ENCODE measurements around the gene RPUSD1.
"Not testable (repeated sequence)": the region's sequence is repeated elsewhere in the genome, so short reads cannot be mapped to it uniquely, and the experiment has no call there.

Gene RPUSD1

GRCh38 chr16:787978-788398 lies at the start of gene RPUSD1:
RPUSD1 (minus strand) TSS chr16:788381; CDS start chr16:787737, 644 bp downstream.
- ATAC-seq = peak; percentile 15

DNA sequence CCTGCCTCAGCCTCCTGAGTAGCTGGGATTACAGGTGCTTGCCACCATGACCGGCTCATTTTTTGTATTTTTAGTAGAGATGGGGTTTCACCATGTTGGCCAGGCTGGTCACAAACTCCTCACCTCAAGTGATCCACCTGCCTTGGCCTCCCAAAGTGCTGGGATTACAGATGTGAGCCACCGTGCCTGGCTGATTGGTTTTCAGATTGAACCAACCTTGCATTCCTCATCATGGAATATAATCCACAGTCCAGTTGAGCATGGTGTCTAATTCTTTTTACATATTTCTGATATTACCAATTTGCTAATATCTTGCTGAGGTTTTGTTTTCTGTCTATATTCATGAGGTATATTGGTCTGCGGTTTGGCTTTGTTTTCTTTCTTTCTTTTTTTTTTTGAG lies 48.6 kb upstream of the RPUSD1 start:
- ATAC-seq = not testable (repeated sequence)

More at GRCh38 chr16:787978-788398, at the start of gene RPUSD1:
- TF ChIP-seq ZNF565 (CRISPR knock-in tag; conservative IDR thresholded peaks at IDR 0.05; ENCODE audit: low read depth) = no peak
- no peak for TF ChIP-seq RARB (CRISPR knock-in tag; IDR thresholded peaks at IDR 0.05)
- TF ChIP-seq BACH2 (CRISPR knock-in tag; IDR thresholded peaks at IDR 0.05; ENCODE audit: borderline replicate concordance) = no peak
- no peak for TF ChIP-seq ZFP30 (CRISPR knock-in tag; IDR thresholded peaks at IDR 0.05)
- TF ChIP-seq ZFP3 (CRISPR knock-in tag; IDR thresholded peaks at IDR 0.05) = no peak

GRCh38 chr16:836221-836620 lies 48.0 kb upstream of the RPUSD1 start:
- no peak for ATAC-seq
- TF ChIP-seq OSR1 (CRISPR knock-in tag; IDR thresholded peaks at IDR 0.05) (no peak), ZNF565 (CRISPR knock-in tag; conservative IDR thresholded peaks at IDR 0.05; ENCODE audit: low read depth) (no peak), ARNTL (CRISPR knock-in tag; IDR thresholded peaks at IDR 0.05; ENCODE audit: borderline replicate concordance, low read depth) (no peak), PATZ1 (CRISPR knock-in tag; IDR thresholded peaks at IDR 0.05; ENCODE audit: borderline replicate concordance) (no peak), TCF4 (CRISPR knock-in tag; IDR thresholded peaks at IDR 0.05; ENCODE audit: borderline replicate concordance) (no peak), ESRRG (CRISPR knock-in tag; IDR thresholded peaks at IDR 0.05) (no peak), CSDC2 (CRISPR knock-in tag; IDR thresholded peaks at IDR 0.05) (no peak), SNAI2 (CRISPR knock-in tag; IDR thresholded peaks at IDR 0.05) (no peak)
- TF ChIP-seq, protein P1, sequence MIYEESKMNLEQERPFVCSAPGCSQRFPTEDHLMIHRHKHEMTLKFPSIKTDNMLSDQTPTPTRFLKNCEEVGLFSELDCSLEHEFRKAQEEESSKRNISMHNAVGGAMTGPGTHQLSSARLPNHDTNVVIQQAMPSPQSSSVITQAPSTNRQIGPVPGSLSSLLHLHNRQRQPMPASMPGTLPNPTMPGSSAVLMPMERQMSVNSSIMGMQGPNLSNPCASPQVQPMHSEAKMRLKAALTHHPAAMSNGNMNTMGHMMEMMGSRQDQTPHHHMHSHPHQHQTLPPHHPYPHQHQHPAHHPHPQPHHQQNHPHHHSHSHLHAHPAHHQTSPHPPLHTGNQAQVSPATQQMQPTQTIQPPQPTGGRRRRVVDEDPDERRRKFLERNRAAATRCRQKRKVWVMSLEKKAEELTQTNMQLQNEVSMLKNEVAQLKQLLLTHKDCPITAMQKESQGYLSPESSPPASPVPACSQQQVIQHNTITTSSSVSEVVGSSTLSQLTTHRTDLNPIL (CRISPR knock-in tag; IDR thresholded peaks at IDR 0.05; ENCODE audit: low read depth) = no peak

DNA sequence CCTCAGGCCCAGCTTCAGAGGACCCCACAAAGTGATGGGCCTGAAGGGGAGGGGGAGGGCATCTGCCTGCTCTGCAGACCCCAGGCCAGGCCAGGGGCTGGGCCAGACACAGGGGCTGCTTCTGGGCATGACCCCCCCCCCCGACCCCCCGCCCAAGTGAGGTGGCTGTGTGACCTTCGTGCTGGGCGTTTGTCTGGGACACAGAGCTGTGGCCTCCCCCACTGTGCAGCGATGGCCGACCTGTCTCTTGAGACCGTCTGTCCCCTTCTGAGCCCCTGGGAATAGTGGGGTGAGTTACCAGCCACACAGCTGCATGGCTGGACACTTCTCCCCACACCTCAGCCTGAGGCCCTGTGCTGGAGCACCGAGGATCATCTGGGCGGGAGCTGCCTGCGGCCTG lies 47.2 kb upstream of the RPUSD1 start:
- no peak for ATAC-seq
- TF ChIP-seq ZNF565 (CRISPR knock-in tag; conservative IDR thresholded peaks at IDR 0.05; ENCODE audit: low read depth) (no peak), ESRRG (CRISPR knock-in tag; IDR thresholded peaks at IDR 0.05) (no peak), TOX (CRISPR knock-in tag; IDR thresholded peaks at IDR 0.05; ENCODE audit: borderline replicate concordance) (no peak), CSRNP3 (CRISPR knock-in tag; IDR thresholded peaks at IDR 0.05) (no peak), ISL1 (CRISPR knock-in tag; IDR thresholded peaks at IDR 0.05) (no peak)

DNA sequence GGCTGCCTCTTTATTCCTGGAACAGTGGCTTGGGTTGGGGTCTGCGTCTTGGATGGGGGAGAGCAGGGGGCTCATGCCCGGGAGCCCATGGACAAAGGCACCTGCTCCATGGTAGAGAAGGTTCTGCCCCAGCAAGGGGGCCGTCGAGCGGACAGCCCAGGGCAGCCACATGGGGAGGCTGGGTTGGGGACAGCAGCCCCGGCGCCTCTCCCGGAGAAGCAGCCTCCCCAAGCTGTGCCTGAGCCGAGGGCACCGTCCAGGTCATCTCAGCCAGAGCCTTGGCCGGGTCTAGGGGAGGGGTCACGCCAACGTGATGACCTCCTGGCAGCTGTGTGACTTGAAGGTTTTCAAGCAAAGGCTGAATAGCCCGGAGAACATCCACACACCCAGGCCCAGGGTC lies 45.2 kb upstream of the RPUSD1 start:
- TF ChIP-seq PATZ1 (CRISPR knock-in tag; IDR thresholded peaks at IDR 0.05; ENCODE audit: borderline replicate concordance) (no peak), ESRRG (CRISPR knock-in tag; IDR thresholded peaks at IDR 0.05) (no peak), ZNF8 (CRISPR knock-in tag; IDR thresholded peaks at IDR 0.05) (no peak), GLIS3 (CRISPR knock-in tag; IDR thresholded peaks at IDR 0.05) (no peak), RARB (CRISPR knock-in tag; IDR thresholded peaks at IDR 0.05) (no peak), TOX (CRISPR knock-in tag; IDR thresholded peaks at IDR 0.05; ENCODE audit: borderline replicate concordance) (no peak), ZC3H10 (CRISPR knock-in tag; IDR thresholded peaks at IDR 0.05) (no peak), PPARA (CRISPR knock-in tag; IDR thresholded peaks at IDR 0.05; ENCODE audit: borderline replicate concordance) (no peak), ZFP30 (CRISPR knock-in tag; IDR thresholded peaks at IDR 0.05) (no peak)
- TF ChIP-seq, protein P2, sequence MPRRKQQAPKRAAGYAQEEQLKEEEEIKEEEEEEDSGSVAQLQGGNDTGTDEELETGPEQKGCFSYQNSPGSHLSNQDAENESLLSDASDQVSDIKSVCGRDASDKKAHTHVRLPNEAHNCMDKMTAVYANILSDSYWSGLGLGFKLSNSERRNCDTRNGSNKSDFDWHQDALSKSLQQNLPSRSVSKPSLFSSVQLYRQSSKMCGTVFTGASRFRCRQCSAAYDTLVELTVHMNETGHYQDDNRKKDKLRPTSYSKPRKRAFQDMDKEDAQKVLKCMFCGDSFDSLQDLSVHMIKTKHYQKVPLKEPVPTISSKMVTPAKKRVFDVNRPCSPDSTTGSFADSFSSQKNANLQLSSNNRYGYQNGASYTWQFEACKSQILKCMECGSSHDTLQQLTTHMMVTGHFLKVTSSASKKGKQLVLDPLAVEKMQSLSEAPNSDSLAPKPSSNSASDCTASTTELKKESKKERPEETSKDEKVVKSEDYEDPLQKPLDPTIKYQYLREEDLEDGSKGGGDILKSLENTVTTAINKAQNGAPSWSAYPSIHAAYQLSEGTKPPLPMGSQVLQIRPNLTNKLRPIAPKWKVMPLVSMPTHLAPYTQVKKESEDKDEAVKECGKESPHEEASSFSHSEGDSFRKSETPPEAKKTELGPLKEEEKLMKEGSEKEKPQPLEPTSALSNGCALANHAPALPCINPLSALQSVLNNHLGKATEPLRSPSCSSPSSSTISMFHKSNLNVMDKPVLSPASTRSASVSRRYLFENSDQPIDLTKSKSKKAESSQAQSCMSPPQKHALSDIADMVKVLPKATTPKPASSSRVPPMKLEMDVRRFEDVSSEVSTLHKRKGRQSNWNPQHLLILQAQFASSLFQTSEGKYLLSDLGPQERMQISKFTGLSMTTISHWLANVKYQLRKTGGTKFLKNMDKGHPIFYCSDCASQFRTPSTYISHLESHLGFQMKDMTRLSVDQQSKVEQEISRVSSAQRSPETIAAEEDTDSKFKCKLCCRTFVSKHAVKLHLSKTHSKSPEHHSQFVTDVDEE (CRISPR knock-in tag; IDR thresholded peaks at IDR 0.05) = no peak
- no peak for ATAC-seq

Measured in SK-N-SH treated with all-trans-retinoic acid at 6 μM for 48 hours (cell line).